Measurements from ENCODE around the gene RIMS1. TPM values are rescaled to one million over a fixed set of nuclear protein-coding genes. Genes with fewer than 3 reads are reported as not detected.

RIMS1 gene
- total and polyA plus RNA-seq, 9 of the 15 experiments (the other 6 are each of a cell fraction or from before 2014, with no cell fraction given) = not detected

DNA sequence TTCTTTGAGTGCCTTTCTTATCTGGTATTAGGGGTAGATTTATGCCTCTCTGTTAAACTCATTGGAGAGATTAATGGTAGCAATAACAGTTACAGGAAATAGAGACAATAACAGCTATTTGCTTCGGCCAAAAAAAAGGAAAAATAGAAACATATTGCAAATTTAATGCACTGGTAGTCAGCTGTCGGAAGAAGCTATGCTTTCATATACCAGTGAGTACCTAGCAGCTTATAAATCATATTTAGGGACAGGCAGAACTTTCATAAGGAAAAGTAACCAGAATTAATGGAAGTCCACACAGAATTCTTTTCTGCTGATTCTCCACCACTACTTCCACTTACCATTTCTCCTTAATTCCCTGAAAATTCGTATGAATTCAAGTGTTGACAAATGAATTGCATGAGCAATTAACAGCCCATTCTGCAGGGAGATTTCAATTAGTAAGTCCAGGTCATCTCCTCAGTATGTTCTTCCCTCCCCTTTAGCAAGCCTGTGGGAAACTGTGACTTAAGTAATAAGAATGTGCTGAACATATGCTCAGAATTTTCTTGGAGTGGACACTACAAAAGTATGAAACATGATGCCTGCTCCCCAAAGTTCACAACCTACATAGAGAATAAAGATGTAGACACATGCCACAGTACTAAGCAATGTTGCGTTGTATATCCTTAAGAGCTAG lies 538.8 kb downstream of the RIMS1 start:
- H3K4me2 ChIP-seq (ENCODE audit: insufficient read depth, low read length) = no peak overlapping the region
- DNase-seq (ENCODE audit: extremely low read depth in 1 of 4, low spot score in 3 of 4) (no peak), FAIRE-seq (no peak), ATAC-seq (no peak)
- no peaks in the 10 kb centered on the region for H3K9me3 ChIP-seq (replicated peaks; ENCODE audit: control insufficient read depth, insufficient read depth, low read depth, low read length)
- no peak overlapping the region for H3K27ac ChIP-seq (ENCODE audit: extremely low read depth, low read depth, low read length)
- intact Hi-C loops (cut with micrococcal nuclease) (no loop called here), in situ Hi-C loops (cut with MboI) (no loop called here)
- no peak overlapping the region for H3K9ac ChIP-seq (ENCODE audit: insufficient read depth in 1 of 2, low read depth in 2 of 2, low read length in 2 of 2)
- H3K27me3 ChIP-seq (ENCODE audit: control insufficient read depth in 2 of 2, insufficient read depth in 2 of 2, low read length in 2 of 2) = no peaks in the 10 kb centered on the region
- H3K9me1 ChIP-seq (ENCODE audit: control insufficient read depth, insufficient read depth, low read length) = no peaks in the 10 kb centered on the region
- H3K36me3 ChIP-seq (ENCODE audit: control insufficient read depth, insufficient read depth, low read length) = no peaks in the 10 kb centered on the region
- no peak overlapping the region for H3K4me3 ChIP-seq
- BruUV-seq (replicated peaks) = no TSS peak
- ChIA-PET CTCF (ENCODE audit: low intra/inter-chr PET ratio) (no interaction called here), POLR2A (no interaction called here)
- peak overlapping the region; percentile 39; the same call in 1 of the 2 replicates for H2AFZ ChIP-seq (ENCODE audit: low read depth, low read length)
- no peaks in the 10 kb centered on the region for H4K20me1 ChIP-seq (replicated peaks; ENCODE audit: control insufficient read depth, insufficient read depth, low read length)
- 46% methylated on average over 4 of the region's 4 CpGs for WGBS (ENCODE audit: insufficient coverage, low coverage, missing lambda C conversion rate)
- peaks cover 0 to 11% of the 10 kb centered on the region in 2 experiments; a peak in 3 of 5 replicates for H3K4me1 ChIP-seq (replicated peaks in 1 of 2; ENCODE audit: control insufficient read depth in 2 of 2, insufficient read depth in 2 of 2, low read length in 2 of 2)
- no peaks in the 10 kb centered on the region for H3K79me2 ChIP-seq (ENCODE audit: control insufficient read depth, insufficient read depth, low read length)
- TF ChIP-seq EP300 (IDR thresholded peaks at IDR 0.05; ENCODE audit: low read length) = no peak
- no peak for TF ChIP-seq HCFC1 (IDR thresholded peaks at IDR 0.05; ENCODE audit: low read depth, low read length)
- TF ChIP-seq MTA2 (IDR thresholded peaks at IDR 0.05; ENCODE audit: low read depth) = no peak
- TF ChIP-seq, protein P1, sequence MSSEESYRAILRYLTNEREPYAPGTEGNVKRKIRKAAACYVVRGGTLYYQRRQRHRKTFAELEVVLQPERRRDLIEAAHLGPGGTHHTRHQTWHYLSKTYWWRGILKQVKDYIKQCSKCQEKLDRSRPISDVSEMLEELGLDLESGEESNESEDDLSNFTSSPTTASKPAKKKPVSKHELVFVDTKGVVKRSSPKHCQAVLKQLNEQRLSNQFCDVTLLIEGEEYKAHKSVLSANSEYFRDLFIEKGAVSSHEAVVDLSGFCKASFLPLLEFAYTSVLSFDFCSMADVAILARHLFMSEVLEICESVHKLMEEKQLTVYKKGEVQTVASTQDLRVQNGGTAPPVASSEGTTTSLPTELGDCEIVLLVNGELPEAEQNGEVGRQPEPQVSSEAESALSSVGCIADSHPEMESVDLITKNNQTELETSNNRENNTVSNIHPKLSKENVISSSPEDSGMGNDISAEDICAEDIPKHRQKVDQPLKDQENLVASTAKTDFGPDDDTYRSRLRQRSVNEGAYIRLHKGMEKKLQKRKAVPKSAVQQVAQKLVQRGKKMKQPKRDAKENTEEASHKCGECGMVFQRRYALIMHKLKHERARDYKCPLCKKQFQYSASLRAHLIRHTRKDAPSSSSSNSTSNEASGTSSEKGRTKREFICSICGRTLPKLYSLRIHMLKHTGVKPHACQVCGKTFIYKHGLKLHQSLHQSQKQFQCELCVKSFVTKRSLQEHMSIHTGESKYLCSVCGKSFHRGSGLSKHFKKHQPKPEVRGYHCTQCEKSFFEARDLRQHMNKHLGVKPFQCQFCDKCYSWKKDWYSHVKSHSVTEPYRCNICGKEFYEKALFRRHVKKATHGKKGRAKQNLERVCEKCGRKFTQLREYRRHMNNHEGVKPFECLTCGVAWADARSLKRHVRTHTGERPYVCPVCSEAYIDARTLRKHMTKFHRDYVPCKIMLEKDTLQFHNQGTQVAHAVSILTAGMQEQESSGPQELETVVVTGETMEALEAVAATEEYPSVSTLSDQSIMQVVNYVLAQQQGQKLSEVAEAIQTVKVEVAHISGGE (CRISPR knock-in tag; IDR thresholded peaks at IDR 0.05) = no peak
- no peak for TF ChIP-seq ZNF140 (CRISPR knock-in tag; IDR thresholded peaks at IDR 0.05)
- TF ChIP-seq, protein P2, sequence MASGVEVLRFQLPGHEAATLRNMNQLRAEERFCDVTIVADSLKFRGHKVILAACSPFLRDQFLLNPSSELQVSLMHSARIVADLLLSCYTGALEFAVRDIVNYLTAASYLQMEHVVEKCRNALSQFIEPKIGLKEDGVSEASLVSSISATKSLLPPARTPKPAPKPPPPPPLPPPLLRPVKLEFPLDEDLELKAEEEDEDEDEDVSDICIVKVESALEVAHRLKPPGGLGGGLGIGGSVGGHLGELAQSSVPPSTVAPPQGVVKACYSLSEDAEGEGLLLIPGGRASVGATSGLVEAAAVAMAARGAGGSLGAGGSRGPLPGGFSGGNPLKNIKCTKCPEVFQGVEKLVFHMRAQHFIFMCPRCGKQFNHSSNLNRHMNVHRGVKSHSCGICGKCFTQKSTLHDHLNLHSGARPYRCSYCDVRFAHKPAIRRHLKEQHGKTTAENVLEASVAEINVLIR (CRISPR knock-in tag; IDR thresholded peaks at IDR 0.05) = no peak
- no peak for TF ChIP-seq ZNF696 (CRISPR knock-in tag; conservative IDR thresholded peaks at IDR 0.05)
- TF ChIP-seq PCBP1 (IDR thresholded peaks at IDR 0.05; ENCODE audit: low read depth, low read length, poor library complexity, severe bottlenecking) = no peak
- no peak for TF ChIP-seq ZNF23 (CRISPR knock-in tag; IDR thresholded peaks at IDR 0.05)
- no peak for TF ChIP-seq ZKSCAN3 (CRISPR knock-in tag; IDR thresholded peaks at IDR 0.05)
- TF ChIP-seq, protein P3, sequence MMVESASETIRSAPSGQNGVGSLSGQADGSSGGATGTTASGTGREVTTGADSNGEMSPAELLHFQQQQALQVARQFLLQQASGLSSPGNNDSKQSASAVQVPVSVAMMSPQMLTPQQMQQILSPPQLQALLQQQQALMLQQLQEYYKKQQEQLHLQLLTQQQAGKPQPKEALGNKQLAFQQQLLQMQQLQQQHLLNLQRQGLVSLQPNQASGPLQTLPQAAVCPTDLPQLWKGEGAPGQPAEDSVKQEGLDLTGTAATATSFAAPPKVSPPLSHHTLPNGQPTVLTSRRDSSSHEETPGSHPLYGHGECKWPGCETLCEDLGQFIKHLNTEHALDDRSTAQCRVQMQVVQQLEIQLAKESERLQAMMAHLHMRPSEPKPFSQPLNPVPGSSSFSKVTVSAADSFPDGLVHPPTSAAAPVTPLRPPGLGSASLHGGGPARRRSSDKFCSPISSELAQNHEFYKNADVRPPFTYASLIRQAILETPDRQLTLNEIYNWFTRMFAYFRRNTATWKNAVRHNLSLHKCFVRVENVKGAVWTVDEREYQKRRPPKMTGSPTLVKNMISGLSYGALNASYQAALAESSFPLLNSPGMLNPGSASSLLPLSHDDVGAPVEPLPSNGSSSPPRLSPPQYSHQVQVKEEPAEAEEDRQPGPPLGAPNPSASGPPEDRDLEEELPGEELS (CRISPR knock-in tag; IDR thresholded peaks at IDR 0.05; ENCODE audit: borderline replicate concordance) = no peak
- TF ChIP-seq, protein P4, sequence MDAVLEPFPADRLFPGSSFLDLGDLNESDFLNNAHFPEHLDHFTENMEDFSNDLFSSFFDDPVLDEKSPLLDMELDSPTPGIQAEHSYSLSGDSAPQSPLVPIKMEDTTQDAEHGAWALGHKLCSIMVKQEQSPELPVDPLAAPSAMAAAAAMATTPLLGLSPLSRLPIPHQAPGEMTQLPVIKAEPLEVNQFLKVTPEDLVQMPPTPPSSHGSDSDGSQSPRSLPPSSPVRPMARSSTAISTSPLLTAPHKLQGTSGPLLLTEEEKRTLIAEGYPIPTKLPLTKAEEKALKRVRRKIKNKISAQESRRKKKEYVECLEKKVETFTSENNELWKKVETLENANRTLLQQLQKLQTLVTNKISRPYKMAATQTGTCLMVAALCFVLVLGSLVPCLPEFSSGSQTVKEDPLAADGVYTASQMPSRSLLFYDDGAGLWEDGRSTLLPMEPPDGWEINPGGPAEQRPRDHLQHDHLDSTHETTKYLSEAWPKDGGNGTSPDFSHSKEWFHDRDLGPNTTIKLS (IDR thresholded peaks at IDR 0.05; ENCODE audit: borderline replicate concordance, low read depth) = no peak
- TF ChIP-seq HDAC8 (tag; IDR thresholded peaks at IDR 0.05) = no peak
